HL-60/S4 (cell line): ENCODE data around the gene TDRD12.
"Not testable (repeated sequence)": the region's sequence is repeated elsewhere in the genome, so short reads cannot be mapped to it uniquely, and the experiment has no call there.

Source experiments
- in situ Hi-C: fragments of 300-500 bp; cut with MboI; formaldehyde crosslinking; loops from 2 replicates; pipeline ENCODE4 v1.14.3; 2022; ENCODE audit warnings: low sequenced_read_pairs

TDRD12 gene

DNA sequence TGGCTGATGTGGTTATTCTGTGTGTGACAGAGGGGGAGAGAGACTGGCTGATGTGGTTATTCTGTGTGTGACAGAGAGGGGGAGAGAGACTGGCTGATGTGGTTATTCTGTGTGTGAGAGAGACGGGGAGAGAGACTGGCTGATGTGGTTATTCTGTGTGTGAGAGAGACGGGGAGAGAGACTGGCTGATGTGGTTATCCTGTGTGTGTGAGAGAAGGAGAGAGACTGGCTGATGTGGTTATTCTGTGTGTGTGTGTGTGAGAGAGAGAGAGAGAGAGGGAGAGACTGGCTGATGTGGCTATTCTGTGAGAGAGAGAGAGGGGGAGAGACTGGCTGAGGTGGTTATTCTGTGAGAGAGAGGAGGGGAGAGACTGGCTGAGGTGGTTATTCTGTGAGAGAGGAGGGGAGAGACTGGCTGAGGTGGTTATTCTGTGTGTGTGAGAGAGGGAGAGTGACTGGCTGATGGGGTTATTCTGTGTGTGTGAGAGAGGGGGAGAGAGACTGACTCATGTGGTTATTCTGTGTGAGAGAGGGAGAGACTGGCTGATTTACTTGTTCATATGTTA lies 27.1 kb downstream of the TDRD12 start:
- in situ Hi-C loops, result not testable (repeated sequence)

- in situ Hi-C loops, result no loop called here
These were observed 28.9 kb downstream of the TDRD12 start for GRCh38 chr19:32748497-32748896.

- in situ Hi-C loops, result no loop called here
These were observed 29.4 kb downstream of the TDRD12 start for GRCh38 chr19:32748948-32749347.

DNA sequence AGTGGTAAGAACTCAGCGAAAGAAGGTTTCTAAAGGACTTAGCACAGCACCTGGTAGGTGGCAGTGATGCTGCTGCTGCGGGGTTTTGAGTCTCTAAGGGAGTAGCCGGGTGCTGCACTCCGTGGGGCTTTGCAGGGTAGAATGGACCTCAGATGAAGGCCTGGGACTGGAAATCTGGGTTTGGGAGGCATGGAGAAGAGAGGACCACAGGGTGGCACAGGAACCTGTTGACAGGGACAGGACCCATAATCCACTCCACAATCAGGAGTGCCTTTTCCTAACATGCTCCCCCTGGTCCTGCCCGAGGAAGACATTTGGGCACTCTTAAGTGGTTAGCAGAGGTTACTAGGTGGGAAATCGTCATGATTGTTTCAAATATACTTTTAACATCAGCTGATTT lies 29.8 kb downstream of the TDRD12 start:
- in situ Hi-C loops, result no loop called here

DNA sequence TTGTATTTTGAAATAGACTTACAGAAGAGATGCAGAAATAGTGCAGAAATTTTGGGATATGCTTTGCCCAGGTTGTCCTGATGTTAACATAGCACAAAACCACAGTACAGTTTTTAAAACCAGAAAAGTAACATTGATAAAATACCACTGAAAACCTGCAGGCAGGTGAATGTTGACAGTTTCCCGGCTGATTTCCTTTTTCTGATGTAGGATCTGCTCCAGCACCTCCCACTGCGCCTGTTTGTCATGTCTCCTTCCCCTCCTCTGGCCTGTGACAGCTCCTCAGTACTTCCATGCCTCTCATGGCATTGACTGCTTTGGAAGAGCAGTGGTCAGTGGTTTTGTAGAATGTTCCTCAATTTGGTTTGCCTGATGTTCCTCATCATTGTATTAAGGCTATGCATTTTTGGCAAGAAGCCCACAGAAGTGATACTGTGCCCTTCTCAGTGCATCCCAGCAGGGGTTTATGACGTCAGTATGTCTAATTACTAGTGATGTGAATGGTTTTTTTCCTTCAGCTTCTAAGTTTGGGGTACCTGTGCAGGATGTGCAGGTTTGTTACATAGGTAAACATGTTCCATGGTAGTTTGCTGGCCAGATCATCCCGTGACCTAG lies 31.0 kb downstream of the TDRD12 start:
- in situ Hi-C loops, result no loop called here

DNA sequence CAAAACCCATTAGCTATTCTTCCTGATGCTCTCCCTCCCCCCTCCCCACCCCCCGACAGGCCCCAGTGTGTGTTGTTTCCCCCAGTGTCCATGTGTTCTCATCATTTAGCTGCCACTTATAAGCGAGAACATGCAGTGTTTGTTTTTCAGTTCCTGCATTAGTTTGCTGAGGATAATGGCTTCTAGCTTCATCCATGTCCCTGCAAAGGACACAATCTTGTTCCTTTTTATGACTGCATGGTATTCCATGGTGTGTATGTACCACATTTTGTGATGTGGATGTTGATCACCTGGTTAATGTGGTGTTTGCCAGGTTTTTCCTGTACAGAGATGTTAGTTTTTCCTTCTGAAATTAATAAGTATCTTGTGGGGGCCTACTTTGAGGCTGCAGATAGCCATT lies 31.5 kb downstream of the TDRD12 start:
- in situ Hi-C loops, result no loop called here

- in situ Hi-C loops, result no loop called here
These were observed 37.6 kb downstream of the TDRD12 start for GRCh38 chr19:32757189-32757588.

GRCh38 chr19:32765365-32765764 lies 45.8 kb downstream of the TDRD12 start:
- in situ Hi-C loops, result not testable (repeated sequence)

GRCh38 chr19:32767951-32768679 lies 48.5 kb downstream of the TDRD12 start:
- in situ Hi-C loops, result no loop called here

DNA sequence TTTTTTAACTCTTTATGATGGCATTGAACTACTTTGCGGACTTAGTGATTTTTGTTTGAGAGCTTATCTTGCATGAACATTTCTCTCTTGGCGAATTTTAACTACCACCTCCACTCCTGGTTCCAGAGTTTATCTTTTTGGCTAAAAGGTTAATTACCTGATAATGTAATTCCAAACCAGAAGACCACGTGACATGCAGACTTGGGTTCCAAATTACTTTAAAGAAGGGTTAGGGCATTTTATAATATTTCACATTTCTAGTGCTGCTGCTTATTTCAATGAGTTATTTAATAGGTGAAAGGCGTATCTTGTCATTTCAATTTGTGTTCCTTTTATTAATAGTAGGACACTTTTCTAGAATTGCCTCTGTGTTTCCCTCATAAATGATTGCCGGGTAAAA lies 52.0 kb downstream of the TDRD12 start:
- in situ Hi-C loops, result no loop called here

DNA sequence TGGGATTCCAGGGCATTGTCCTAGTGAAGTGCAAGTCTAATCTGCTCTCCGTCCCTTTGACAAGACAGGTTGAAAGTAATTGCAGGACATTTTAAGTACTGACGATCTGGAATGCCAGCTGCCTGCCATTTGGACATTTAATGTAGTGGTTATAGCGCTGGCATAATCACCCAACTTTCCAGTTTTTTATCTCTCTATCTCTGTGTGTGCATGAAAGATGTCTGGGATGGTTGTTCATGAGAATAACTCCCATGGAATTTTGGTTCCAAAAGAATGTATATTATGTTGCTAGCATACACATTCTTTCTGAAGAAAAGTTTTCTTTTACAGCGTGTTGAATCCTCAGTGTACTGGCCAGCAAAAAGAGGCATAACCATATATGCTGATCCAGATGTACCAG lies 53.6 kb downstream of the TDRD12 start:
- in situ Hi-C loops, result no loop called here

DNA sequence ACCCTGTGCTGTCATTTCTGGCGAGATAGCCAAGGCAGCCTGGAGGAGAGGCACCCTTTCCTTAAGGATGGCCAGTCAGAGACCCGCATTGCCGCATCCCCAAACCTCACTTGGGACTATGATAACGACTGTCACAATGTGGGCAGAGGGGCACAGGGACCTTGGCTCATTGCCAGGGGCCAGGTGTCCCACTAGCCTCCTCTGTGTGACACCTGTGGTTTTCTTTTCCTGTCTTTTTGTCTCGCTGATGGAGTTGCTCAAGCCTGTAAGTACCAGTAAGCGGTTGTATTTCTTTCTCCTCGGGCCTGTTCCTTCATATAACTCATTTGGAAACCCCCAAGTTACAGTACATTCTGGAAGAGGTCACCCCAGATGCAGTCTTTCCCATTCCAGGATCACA lies 59.5 kb downstream of the TDRD12 start:
- in situ Hi-C loops, result no loop called here

GRCh38 chr19:32781280-32781679 lies 61.7 kb downstream of the TDRD12 start:
- in situ Hi-C loops, result no loop called here

GRCh38 chr19:32782089-32782488 lies 62.5 kb downstream of the TDRD12 start:
- in situ Hi-C loops, result not testable (repeated sequence)

DNA sequence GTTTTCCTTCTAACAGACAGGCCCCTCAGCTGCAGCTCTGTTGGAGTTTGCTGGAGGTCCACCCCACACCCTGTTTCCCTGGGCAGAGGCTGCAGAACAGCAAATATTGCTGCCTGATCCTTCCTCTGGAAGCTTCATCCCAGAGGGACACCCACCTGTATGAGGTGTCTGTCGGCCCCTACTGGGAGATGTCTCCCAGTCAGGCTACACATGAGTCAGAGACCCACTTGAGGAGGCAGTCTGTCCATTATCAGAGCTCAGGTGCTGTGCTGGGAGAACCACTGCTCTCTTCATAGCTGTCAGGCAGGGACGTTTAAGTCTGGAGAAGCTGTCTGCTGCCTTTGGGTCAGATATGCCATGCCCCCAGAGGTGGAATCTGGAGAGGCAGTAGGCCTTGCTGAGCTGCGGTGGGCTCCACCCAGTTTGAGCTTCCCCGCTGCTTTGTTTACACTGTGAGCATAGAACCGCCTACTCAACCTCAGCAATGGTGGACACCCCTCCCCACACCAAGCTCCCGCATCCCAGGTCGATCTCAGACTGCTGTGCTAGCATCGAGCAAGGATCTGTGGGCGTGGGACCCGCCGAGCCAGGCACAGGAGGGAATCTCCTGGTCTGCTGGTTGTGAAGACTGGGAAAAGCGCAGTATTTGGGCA lies 67.7 kb downstream of the TDRD12 start:
- in situ Hi-C loops, result not testable (repeated sequence)

- in situ Hi-C loops, result not testable (repeated sequence)
These were observed 68.3 kb downstream of the TDRD12 start for GRCh38 chr19:32787895-32788294.

DNA sequence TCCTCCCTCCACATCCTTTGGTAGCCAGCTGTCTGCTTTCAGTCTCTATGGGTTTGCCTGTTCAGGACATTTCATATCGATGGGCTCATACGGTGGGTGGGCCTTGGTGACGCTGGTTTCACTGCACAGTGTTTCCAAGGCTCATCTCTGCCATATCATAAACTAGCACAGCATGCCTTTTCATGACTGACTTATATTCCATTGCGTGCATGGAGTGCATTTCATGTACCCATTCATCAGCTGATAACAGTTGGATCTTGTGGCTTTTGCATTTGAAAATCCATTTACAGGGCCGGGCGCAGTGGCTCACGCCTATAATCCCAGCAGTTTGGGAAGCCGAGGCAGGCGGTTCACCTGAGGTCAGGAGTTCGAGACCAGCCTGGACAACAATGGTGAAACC lies 69.9 kb downstream of the TDRD12 start:
- in situ Hi-C loops, result no loop called here

DNA sequence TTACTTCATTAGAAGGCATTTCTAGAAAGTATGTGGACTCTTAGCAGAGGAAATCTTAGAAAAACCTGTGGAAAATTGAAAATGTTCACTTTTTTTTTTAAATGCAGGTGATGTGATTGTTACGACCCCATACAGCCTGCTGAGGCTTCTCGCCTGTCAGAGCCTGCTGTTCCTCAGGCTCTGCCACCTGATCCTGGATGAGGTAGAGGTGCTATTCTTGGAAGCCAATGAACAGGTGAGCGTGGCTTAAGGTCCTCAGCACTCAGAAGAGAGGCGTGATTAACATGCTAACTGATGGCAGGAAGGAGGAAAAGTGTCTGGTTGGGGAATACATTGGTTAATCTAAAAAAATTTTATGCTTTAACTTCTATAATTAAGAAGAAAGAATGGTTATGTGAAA lies 78.6 kb downstream of the TDRD12 start:
- in situ Hi-C loops, result no loop called here

GRCh38 chr19:32800191-32800590 lies 80.6 kb downstream of the TDRD12 start:
- in situ Hi-C loops, result no loop called here

GRCh38 chr19:32800754-32801153 lies 81.2 kb downstream of the TDRD12 start:
- in situ Hi-C loops, result no loop called here

DNA sequence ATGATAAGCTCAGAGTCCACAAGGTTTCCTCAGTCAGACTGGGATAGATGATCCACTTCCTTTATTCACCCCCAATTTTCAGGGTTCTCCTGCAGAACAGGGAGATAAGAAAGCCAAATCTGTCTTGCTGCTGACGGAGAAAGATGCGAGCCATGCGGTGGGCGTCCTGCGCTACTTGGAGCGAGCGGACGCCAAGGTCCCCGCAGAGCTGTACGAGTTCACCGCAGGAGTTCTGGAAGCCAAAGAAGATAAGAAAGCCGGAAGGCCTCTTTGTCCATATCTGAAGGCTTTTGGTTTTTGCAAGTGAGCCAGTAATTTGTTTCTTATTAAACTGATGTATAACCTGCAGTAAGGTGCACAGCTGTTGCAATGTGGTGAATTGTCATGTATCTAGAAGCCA lies 83.3 kb downstream of the TDRD12 start:
- in situ Hi-C loops, result no loop called here

- in situ Hi-C loops, result no loop called here
These were observed 88.7 kb downstream of the TDRD12 start for GRCh38 chr19:32808236-32808635.
